PC-3 (cell line): Measurements from ENCODE around the gene SLC36A1. TPM values are rescaled to one million over a fixed set of nuclear protein-coding genes. Genes with fewer than 3 reads are reported as not detected.
A peak's percentile ranks its signal among the peaks of the same experiment; 100 is the strongest.
"Not testable (repeated sequence)": the region's sequence is repeated elsewhere in the genome, so short reads cannot be mapped to it uniquely, and the experiment has no call there.

Experiments
- ATAC-seq: fragments of 200-7000 bp; cut with Tn5 transposase; 2 replicates; pipeline ENCODE4 v1.9.1; 2020; ENCODE audit warnings: mild to moderate bottlenecking, moderate library complexity
- BruUV-seq: library from RNA; stranded (reverse); fragments of 400-500 nt; replicated peaks from 2 replicates; lab custom pipeline; 2021; lab: Mats Ljungman, UMichigan
- CTCF ChIA-PET: fragments of 300-600 bp; sonication (Branson Sonifier 250); formaldehyde crosslinking; loops from one replicate; lab custom pipeline; 2022; ENCODE audit warnings: antibody characterized with exemption; lab: Charles Lee
- POLR2A ChIA-PET: fragments of 300-600 bp; sonication (Branson Sonifier 250); formaldehyde crosslinking; loops from one replicate; lab custom pipeline; 2022; ENCODE audit warnings: antibody characterized with exemption; ENCODE audit not compliant: unreplicated experiment; lab: Charles Lee
- DNase-seq: peaks from one replicate; pipeline ENCODE4 v3.0.0-alpha.2; 2015
- H2AFZ ChIP-seq: fragments of 300-600 bp; sonication (generic); 2 replicates; pipeline ENCODE4 v1.6.0; 2016; ENCODE audit warnings: antibody characterized with exemption, low read length
- H3F3A ChIP-seq: fragments of 300-600 bp; sonication (generic); one replicate; pipeline ENCODE4 v1.6.0; 2017; ENCODE audit warnings: antibody characterized with exemption, low read length, control low read depth, mild to moderate bottlenecking; ENCODE audit not compliant: unreplicated experiment
- H3K27ac ChIP-seq: fragments of 300-600 bp; sonication (generic); 2 replicates; pipeline ENCODE4 v1.5.1; 2016; ENCODE audit warnings: mild to moderate bottlenecking, low read length
- H3K27me3 ChIP-seq: fragments of 300-600 bp; sonication (generic); 2 replicates; pipeline ENCODE4 v1.6.1; 2016; ENCODE audit warnings: low read length, mixed read lengths
- H3K36me3 ChIP-seq: fragments of 300-600 bp; sonication (generic); 2 replicates; pipeline ENCODE4 v1.6.1; 2016; ENCODE audit warnings: low read depth, mixed run types, low read length, mixed read lengths
- H3K4me1 ChIP-seq: fragments of 300-600 bp; sonication (generic); 2 replicates; pipeline ENCODE4 v1.5.1; 2016; ENCODE audit warnings: low read length; ENCODE audit not compliant: insufficient read depth
- H3K4me2 ChIP-seq: fragments of 300-600 bp; sonication (generic); 2 replicates; pipeline ENCODE4 v1.6.0; 2016; ENCODE audit warnings: low read length
- H3K4me3 ChIP-seq: fragments of 300-600 bp; sonication (generic); 2 replicates; pipeline ENCODE4 v1.5.1; 2016; ENCODE audit warnings: mild to moderate bottlenecking, low read length, mixed read lengths
- H3K79me2 ChIP-seq: fragments of 300-600 bp; sonication (generic); 2 replicates; pipeline ENCODE4 v1.6.1; 2017; ENCODE audit warnings: low read length, mixed read lengths
- H3K9ac ChIP-seq: fragments of 300-600 bp; sonication (generic); 2 replicates; pipeline ENCODE4 v1.6.0; 2016; ENCODE audit warnings: mild to moderate bottlenecking, low read length
- H3K9me2 ChIP-seq: fragments of 300-600 bp; sonication (generic); replicated peaks from 2 replicates; pipeline ENCODE4 v1.6.1; 2016; ENCODE audit warnings: mixed run types, low read length, mixed read lengths
- H3K9me3 ChIP-seq: fragments of 300-600 bp; sonication (generic); 2 replicates; pipeline ENCODE4 v1.6.1; 2016; ENCODE audit warnings: low read length, mixed read lengths
- H4K20me1 ChIP-seq: fragments of 300-600 bp; sonication (generic); 2 replicates; pipeline ENCODE4 v1.6.1; 2016; ENCODE audit warnings: low read length, mixed read lengths
- EZH2 ChIP-seq: fragments of 300-600 bp; sonication (generic); IDR thresholded peaks from one replicate; pipeline ENCODE4 v1.6.1; 2017; ENCODE audit warnings: antibody characterized with exemption, mild to moderate bottlenecking, low read length; ENCODE audit not compliant: unreplicated experiment
- EZH2phosphoT487 ChIP-seq: fragments of 300-600 bp; sonication (generic); IDR thresholded peaks from 2 replicates; pipeline ENCODE4 v1.6.1; 2018; ENCODE audit warnings: mild to moderate bottlenecking, antibody characterized with exemption, low read length, borderline replicate concordance
- intact Hi-C: fragments of 100-400 bp; cut with micrococcal nuclease; formaldehyde crosslinking; loops from 2 replicates; pipeline ENCODE4 v1.9.0; 2023
- total RNA-seq: library from RNA; depleted of rRNA; stranded (reverse); fragments of >200 nt; gene quantifications from 2 replicates; pipeline ENCODE4 v1.2.3, GENCODE V29; 2014
- TF ChIP-seq, protein P1 (sequence below): fragments of 300-600 bp; sonication (generic); conservative IDR thresholded peaks from 2 replicates; pipeline ENCODE4 v1.5.1; 2017; ENCODE audit warnings: antibody characterized with exemption, low read depth, mild to moderate bottlenecking, low read length

SLC36A1 gene
- total RNA-seq, 1 experiment from 2014 or later: 3.6 TPM

DNA sequence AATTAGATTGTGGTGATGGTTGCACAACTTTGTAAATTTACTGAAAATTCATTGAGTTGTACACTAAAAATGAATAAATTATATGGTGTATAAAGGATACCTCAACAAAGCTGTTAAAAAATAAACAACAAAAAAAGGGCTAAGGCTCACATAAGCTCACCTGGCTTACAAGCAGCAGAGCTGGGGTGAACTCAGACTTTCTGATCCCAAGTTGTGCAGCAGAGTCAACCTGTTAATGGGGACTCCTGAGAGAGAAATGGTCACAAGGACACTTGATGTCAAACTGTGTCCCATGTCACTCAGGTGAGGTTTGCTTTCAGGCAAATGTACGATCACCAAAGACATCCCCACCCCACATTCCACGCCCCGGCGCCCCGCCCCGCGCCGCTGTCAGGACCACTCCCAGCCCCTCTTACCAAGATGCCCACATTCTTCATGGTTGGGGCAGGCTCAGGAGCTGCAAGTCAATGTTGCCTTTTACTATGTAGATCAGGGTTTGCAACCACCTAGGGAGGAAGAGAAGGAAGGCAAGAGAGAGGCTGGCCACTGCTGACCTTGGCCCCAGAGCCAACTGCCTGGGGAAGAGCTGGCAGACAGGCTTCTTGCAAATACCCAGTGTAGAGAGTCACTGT lies 22.4 kb upstream of the SLC36A1 start:
- Histone ChIP-seq H3F3A (no peaks in the 10 kb centered on the region), H3K4me1 (no peaks in the 10 kb centered on the region), H4K20me1 (no peaks in the 10 kb centered on the region), H3K36me3 (no peaks in the 10 kb centered on the region), H3K27me3 (0 out of 2 replicates have a peak, but pooled peaks cover 8% of the 10 kb centered on the region), H3K79me2 (no peaks in the 10 kb centered on the region), H3K9ac (no peak overlapping the region), H3K27ac (no peak overlapping the region), H3K4me3 (no peak overlapping the region), H2AFZ (no peak overlapping the region), H3K4me2 (no peak overlapping the region), H3K9me3 (no peaks in the 10 kb centered on the region), H3K9me2 (no peaks in the 10 kb centered on the region)
- CTCF ChIA-PET: no interaction called here
- TF ChIP-seq, protein P1, sequence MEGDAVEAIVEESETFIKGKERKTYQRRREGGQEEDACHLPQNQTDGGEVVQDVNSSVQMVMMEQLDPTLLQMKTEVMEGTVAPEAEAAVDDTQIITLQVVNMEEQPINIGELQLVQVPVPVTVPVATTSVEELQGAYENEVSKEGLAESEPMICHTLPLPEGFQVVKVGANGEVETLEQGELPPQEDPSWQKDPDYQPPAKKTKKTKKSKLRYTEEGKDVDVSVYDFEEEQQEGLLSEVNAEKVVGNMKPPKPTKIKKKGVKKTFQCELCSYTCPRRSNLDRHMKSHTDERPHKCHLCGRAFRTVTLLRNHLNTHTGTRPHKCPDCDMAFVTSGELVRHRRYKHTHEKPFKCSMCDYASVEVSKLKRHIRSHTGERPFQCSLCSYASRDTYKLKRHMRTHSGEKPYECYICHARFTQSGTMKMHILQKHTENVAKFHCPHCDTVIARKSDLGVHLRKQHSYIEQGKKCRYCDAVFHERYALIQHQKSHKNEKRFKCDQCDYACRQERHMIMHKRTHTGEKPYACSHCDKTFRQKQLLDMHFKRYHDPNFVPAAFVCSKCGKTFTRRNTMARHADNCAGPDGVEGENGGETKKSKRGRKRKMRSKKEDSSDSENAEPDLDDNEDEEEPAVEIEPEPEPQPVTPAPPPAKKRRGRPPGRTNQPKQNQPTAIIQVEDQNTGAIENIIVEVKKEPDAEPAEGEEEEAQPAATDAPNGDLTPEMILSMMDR: no peak
- TF ChIP-seq EZH2phosphoT487 (no peak), EZH2 (no peak)
- BruUV-seq: no TSS peak
- intact Hi-C loops: no loop called here
- DNase-seq (no peak), ATAC-seq (no peak)
- POLR2A ChIA-PET: no interaction called here

DNA sequence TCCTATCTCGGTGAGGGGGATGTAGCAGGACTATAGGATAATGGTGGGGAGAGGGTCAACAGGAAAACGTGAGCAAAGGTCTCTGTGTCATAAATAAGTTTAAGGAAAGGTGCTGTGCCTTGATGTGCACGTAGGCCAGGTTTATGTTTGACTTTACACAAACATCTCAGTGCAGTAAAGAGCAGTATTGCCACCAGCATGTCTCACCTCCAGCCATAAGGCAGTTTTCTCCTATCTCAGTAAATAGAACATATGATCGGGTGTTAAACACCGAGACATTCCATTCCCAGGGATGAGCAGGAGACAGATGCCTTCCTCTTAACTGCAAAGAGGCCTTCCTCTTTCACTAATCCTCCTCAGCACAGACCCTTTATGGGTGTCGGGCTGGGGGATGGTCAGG lies 21.1 kb upstream of the SLC36A1 start:
- POLR2A ChIA-PET, H3K36me3 ChIP-seq, H3K79me2 ChIP-seq: not testable (repeated sequence)

GRCh38 chr5:151427258-151427657 lies 20.1 kb upstream of the SLC36A1 start:
- H3K9me2 ChIP-seq: no peaks in the 10 kb centered on the region
- POLR2A ChIA-PET: no interaction called here
- no peaks in the 10 kb centered on the region for H4K20me1 ChIP-seq
- no peaks in the 10 kb centered on the region for H3F3A ChIP-seq
- intact Hi-C loops: no loop called here
- no peak overlapping the region for H3K27ac ChIP-seq
- no peak overlapping the region for H3K4me2 ChIP-seq
- no peaks in the 10 kb centered on the region for H3K9me3 ChIP-seq
- DNase-seq (no peak), ATAC-seq (no peak)
- BruUV-seq: no TSS peak
- no peaks in the 10 kb centered on the region for H3K36me3 ChIP-seq
- H3K27me3 ChIP-seq: 0 out of 2 replicates have a peak, but pooled peaks cover 8% of the 10 kb centered on the region
- H2AFZ ChIP-seq: no peak overlapping the region
- no peaks in the 10 kb centered on the region for H3K4me1 ChIP-seq
- CTCF ChIA-PET: no interaction called here
- no peak overlapping the region for H3K4me3 ChIP-seq
- H3K79me2 ChIP-seq: no peaks in the 10 kb centered on the region
- TF ChIP-seq, protein P1: peak; percentile 22; the same call in 1 of the 2 replicates
- TF ChIP-seq EZH2phosphoT487: no peak
- H3K9ac ChIP-seq: no peak overlapping the region

More for the DNA sequence above, 21.1 kb upstream of the SLC36A1 start:
- intact Hi-C loops, H3K9me3 ChIP-seq, H3K27ac ChIP-seq, H2AFZ ChIP-seq, H3F3A ChIP-seq, ATAC-seq, H3K27me3 ChIP-seq, H3K9ac ChIP-seq, H3K9me2 ChIP-seq, H3K4me3 ChIP-seq, DNase-seq, BruUV-seq, H3K4me1 ChIP-seq, CTCF ChIA-PET, H4K20me1 ChIP-seq, H3K4me2 ChIP-seq: not testable (repeated sequence)
